Breast epithelium (tissue), 4 donors: Measurements from ENCODE around the gene NOL6. TPM values are rescaled to one million over a fixed set of nuclear protein-coding genes. Genes with fewer than 3 reads are reported as not detected.

ENCODE experiments used
- DNase-seq, 2 donors: peaks; one replicate each; pipeline ENCODE4 v3.0.0-alpha.2; 2019; ENCODE audit warnings: low spot score in 2 of 2
- H3K27ac ChIP-seq, 2 donors: fragments of 200-600 bp; sonication (generic) in 1 of 2; one replicate each; pipeline ENCODE4 v1.5.1; 2016 to 2019; ENCODE audit warnings: mild to moderate bottlenecking in 1 of 2
- H3K27me3 ChIP-seq, 2 donors: fragments of 200-600 bp; sonication (generic) in 1 of 2; one replicate each; pipeline versions ENCODE4 v1.5.1 to v1.6.0; 2017 to 2019; ENCODE audit warnings: control low read depth in 1 of 2, mild to moderate bottlenecking in 1 of 2
- H3K36me3 ChIP-seq: fragments of 200-600 bp; one replicate; pipeline ENCODE4 v1.5.1; 2019
- H3K4me1 ChIP-seq, 2 donors: fragments of 200-600 bp; sonication (generic); one replicate each; pipeline ENCODE4 v1.5.1; 2016 to 2019; ENCODE audit warnings: control low read depth in 1 of 2
- H3K4me3 ChIP-seq, 3 donors: fragments of 200-600 bp; sonication (generic); 1 replicate in 2 of 3; 2 replicates in 1 of 3; pipeline ENCODE4 v1.5.1; 2016 to 2019; ENCODE audit warnings: mild to moderate bottlenecking in 3 of 3, moderate library complexity in 2 of 3
- H3K9me3 ChIP-seq, 2 donors: fragments of 200-600 bp; sonication (generic) in 1 of 2; one replicate each; pipeline ENCODE4 v1.5.1; 2016 to 2019; ENCODE audit warnings: control low read depth in 1 of 2
- CTCF ChIP-seq, 3 donors: fragments of 450-650 bp; IDR thresholded peaks; one replicate each; pipeline ENCODE4 v1.5.1; 2016 to 2017; ENCODE audit warnings: antibody characterized with exemption in 3 of 3, mild to moderate bottlenecking in 3 of 3, moderate library complexity in 3 of 3
- POLR2A ChIP-seq: fragments of 450-650 bp; IDR thresholded peaks from one replicate; pipeline ENCODE4 v1.6.1; 2016; ENCODE audit warnings: antibody characterized with exemption, mild to moderate bottlenecking, moderate library complexity
- POLR2AphosphoS5 ChIP-seq, 3 donors: sonication (generic); formaldehyde crosslinking; IDR thresholded peaks; one replicate each; pipeline ENCODE4 v1.6.1; 2017; ENCODE audit warnings: antibody characterized with exemption in 3 of 3
- intact Hi-C: fragments of 100-400 bp; cut with DNase I; formaldehyde crosslinking; loops from one replicate; pipeline ENCODE4 v1.15.1; 2023; ENCODE audit warnings: low total_unique reads
- total RNA-seq, 3 donors: library from RNA; depleted of rRNA; stranded (reverse); fragments of >200 nt; gene quantifications; one replicate each; pipeline ENCODE4 v1.1.0, GENCODE V29; 2016

NOL6 gene
- total RNA-seq, 3 donors from 2014 or later, result 14.2 to 23.9 (median 22.3) TPM

- Histone ChIP-seq H3K27me3 (no peaks in the 10 kb centered on the region), H3K27ac (no peak overlapping the region), H3K4me3 (no peak overlapping the region), H3K9me3 (no peaks in the 10 kb centered on the region), H3K36me3 (no peaks in the 10 kb centered on the region), H3K4me1 (peaks cover 0 to 7% of the 10 kb centered on the region in 2 donors)
- intact Hi-C loops, result loop anchor here (5.0 kb wide), 1 partner anchor 403 kb away; no protein-coding TSS in a partner anchor
- TF ChIP-seq POLR2A (no peak), CTCF (IDR thresholded peaks at IDR 0.05) (no peak), POLR2AphosphoS5 (IDR thresholded peaks at IDR 0.05) (no peak)
- DNase-seq, result no peak
Measured at GRCh38 chr9:33434317-33435105, 39.2 kb downstream of the NOL6 start.

GRCh38 chr9:33433871-33434270 lies 39.9 kb downstream of the NOL6 start:
- Histone ChIP-seq H3K4me1 (peaks cover 0 to 6% of the 10 kb centered on the region in 2 donors), H3K4me3 (no peak overlapping the region), H3K9me3 (no peaks in the 10 kb centered on the region), H3K27me3 (no peaks in the 10 kb centered on the region), H3K36me3 (no peaks in the 10 kb centered on the region), H3K27ac (no peak overlapping the region)
- intact Hi-C loops, result no loop called here
- TF ChIP-seq CTCF (IDR thresholded peaks at IDR 0.05), result no peak
- no peak for TF ChIP-seq POLR2AphosphoS5 (IDR thresholded peaks at IDR 0.05)
- no peak for TF ChIP-seq POLR2A
- DNase-seq, result no peak

- no peaks in the 10 kb centered on the region for H3K9me3 ChIP-seq
- no peaks in the 10 kb centered on the region for H3K27me3 ChIP-seq
- intact Hi-C loops, result no loop called here
- H3K4me1 ChIP-seq, result peaks cover 0 to 6% of the 10 kb centered on the region in 2 donors
- TF ChIP-seq POLR2A, result no peak
- TF ChIP-seq CTCF (IDR thresholded peaks at IDR 0.05), result no peak
- peak in 1 of 3 donors; percentile 19 for TF ChIP-seq POLR2AphosphoS5 (IDR thresholded peaks at IDR 0.05)
- no peaks in the 10 kb centered on the region for H3K36me3 ChIP-seq
- H3K27ac ChIP-seq, result peak overlapping the region; percentile 51 to 74
- DNase-seq, result peak in 1 of 2 donors; percentile 62
- no peak overlapping the region for H3K4me3 ChIP-seq
Measured at GRCh38 chr9:33431420-33431819, 42.3 kb downstream of the NOL6 start.

- DNase-seq, result no peak
- Histone ChIP-seq H3K4me1 (peaks cover 0 to 6% of the 10 kb centered on the region in 2 donors), H3K4me3 (no peak overlapping the region), H3K36me3 (no peaks in the 10 kb centered on the region), H3K27ac (peak overlapping the region; percentile 51 to 74), H3K27me3 (no peaks in the 10 kb centered on the region), H3K9me3 (no peaks in the 10 kb centered on the region)
- no peak for TF ChIP-seq POLR2AphosphoS5 (IDR thresholded peaks at IDR 0.05)
- TF ChIP-seq POLR2A, result no peak
- intact Hi-C loops, result no loop called here
Measured at GRCh38 chr9:33430942-33431341, 42.8 kb downstream of the NOL6 start.

GRCh38 chr9:33429256-33429985 lies 44.3 kb downstream of the NOL6 start:
- TF ChIP-seq POLR2A (no peak), CTCF (IDR thresholded peaks at IDR 0.05) (no peak), POLR2AphosphoS5 (IDR thresholded peaks at IDR 0.05) (no peak)
- Histone ChIP-seq H3K27me3 (no peaks in the 10 kb centered on the region), H3K27ac (no peak overlapping the region), H3K4me1 (peaks cover 0 to 6% of the 10 kb centered on the region in 2 donors), H3K4me3 (no peak overlapping the region), H3K9me3 (no peaks in the 10 kb centered on the region), H3K36me3 (no peaks in the 10 kb centered on the region)
- intact Hi-C loops, result no loop called here
- DNase-seq, result no peak
